PC-3 (cell line): ENCODE results near the gene WWC2. TPM values are rescaled to one million over a fixed set of nuclear protein-coding genes. Genes with fewer than 3 reads are reported as not detected.

Source experiments
- ATAC-seq: fragments of 200-7000 bp; cut with Tn5 transposase; 2 replicates; pipeline ENCODE4 v1.9.1; 2020; ENCODE audit warnings: mild to moderate bottlenecking, moderate library complexity
- BruUV-seq: library from RNA; stranded (reverse); fragments of 400-500 nt; replicated peaks from 2 replicates; lab custom pipeline; 2021; lab: Mats Ljungman, UMichigan
- CTCF ChIA-PET: fragments of 300-600 bp; sonication (Branson Sonifier 250); formaldehyde crosslinking; loops from one replicate; lab custom pipeline; 2022; ENCODE audit warnings: antibody characterized with exemption; lab: Charles Lee
- POLR2A ChIA-PET: fragments of 300-600 bp; sonication (Branson Sonifier 250); formaldehyde crosslinking; loops from one replicate; lab custom pipeline; 2022; ENCODE audit warnings: antibody characterized with exemption; ENCODE audit not compliant: unreplicated experiment; lab: Charles Lee
- DNase-seq: peaks from one replicate; pipeline ENCODE4 v3.0.0-alpha.2; 2015
- H2AFZ ChIP-seq: fragments of 300-600 bp; sonication (generic); 2 replicates; pipeline ENCODE4 v1.6.0; 2016; ENCODE audit warnings: antibody characterized with exemption, low read length
- H3F3A ChIP-seq: fragments of 300-600 bp; sonication (generic); one replicate; pipeline ENCODE4 v1.6.0; 2017; ENCODE audit warnings: antibody characterized with exemption, low read length, control low read depth, mild to moderate bottlenecking; ENCODE audit not compliant: unreplicated experiment
- H3K27ac ChIP-seq: fragments of 300-600 bp; sonication (generic); 2 replicates; pipeline ENCODE4 v1.5.1; 2016; ENCODE audit warnings: mild to moderate bottlenecking, low read length
- H3K27me3 ChIP-seq: fragments of 300-600 bp; sonication (generic); 2 replicates; pipeline ENCODE4 v1.6.1; 2016; ENCODE audit warnings: low read length, mixed read lengths
- H3K36me3 ChIP-seq: fragments of 300-600 bp; sonication (generic); 2 replicates; pipeline ENCODE4 v1.6.1; 2016; ENCODE audit warnings: low read depth, mixed run types, low read length, mixed read lengths
- H3K4me1 ChIP-seq: fragments of 300-600 bp; sonication (generic); 2 replicates; pipeline ENCODE4 v1.5.1; 2016; ENCODE audit warnings: low read length; ENCODE audit not compliant: insufficient read depth
- H3K4me2 ChIP-seq: fragments of 300-600 bp; sonication (generic); 2 replicates; pipeline ENCODE4 v1.6.0; 2016; ENCODE audit warnings: low read length
- H3K4me3 ChIP-seq: fragments of 300-600 bp; sonication (generic); 2 replicates; pipeline ENCODE4 v1.5.1; 2016; ENCODE audit warnings: mild to moderate bottlenecking, low read length, mixed read lengths
- H3K79me2 ChIP-seq: fragments of 300-600 bp; sonication (generic); 2 replicates; pipeline ENCODE4 v1.6.1; 2017; ENCODE audit warnings: low read length, mixed read lengths
- H3K9ac ChIP-seq: fragments of 300-600 bp; sonication (generic); 2 replicates; pipeline ENCODE4 v1.6.0; 2016; ENCODE audit warnings: mild to moderate bottlenecking, low read length
- H3K9me2 ChIP-seq: fragments of 300-600 bp; sonication (generic); replicated peaks from 2 replicates; pipeline ENCODE4 v1.6.1; 2016; ENCODE audit warnings: mixed run types, low read length, mixed read lengths
- H3K9me3 ChIP-seq: fragments of 300-600 bp; sonication (generic); 2 replicates; pipeline ENCODE4 v1.6.1; 2016; ENCODE audit warnings: low read length, mixed read lengths
- H4K20me1 ChIP-seq: fragments of 300-600 bp; sonication (generic); 2 replicates; pipeline ENCODE4 v1.6.1; 2016; ENCODE audit warnings: low read length, mixed read lengths
- EZH2 ChIP-seq: fragments of 300-600 bp; sonication (generic); IDR thresholded peaks from one replicate; pipeline ENCODE4 v1.6.1; 2017; ENCODE audit warnings: antibody characterized with exemption, mild to moderate bottlenecking, low read length; ENCODE audit not compliant: unreplicated experiment
- EZH2phosphoT487 ChIP-seq: fragments of 300-600 bp; sonication (generic); IDR thresholded peaks from 2 replicates; pipeline ENCODE4 v1.6.1; 2018; ENCODE audit warnings: mild to moderate bottlenecking, antibody characterized with exemption, low read length, borderline replicate concordance
- intact Hi-C: fragments of 100-400 bp; cut with micrococcal nuclease; formaldehyde crosslinking; loops from 2 replicates; pipeline ENCODE4 v1.9.0; 2023
- total RNA-seq: library from RNA; depleted of rRNA; stranded (reverse); fragments of >200 nt; gene quantifications from 2 replicates; pipeline ENCODE4 v1.2.3, GENCODE V29; 2014
- TF ChIP-seq, protein P1 (sequence below): fragments of 300-600 bp; sonication (generic); conservative IDR thresholded peaks from 2 replicates; pipeline ENCODE4 v1.5.1; 2017; ENCODE audit warnings: antibody characterized with exemption, low read depth, mild to moderate bottlenecking, low read length

WWC2 gene
- total RNA-seq, 1 experiment from 2014 or later = 15.8 TPM

DNA sequence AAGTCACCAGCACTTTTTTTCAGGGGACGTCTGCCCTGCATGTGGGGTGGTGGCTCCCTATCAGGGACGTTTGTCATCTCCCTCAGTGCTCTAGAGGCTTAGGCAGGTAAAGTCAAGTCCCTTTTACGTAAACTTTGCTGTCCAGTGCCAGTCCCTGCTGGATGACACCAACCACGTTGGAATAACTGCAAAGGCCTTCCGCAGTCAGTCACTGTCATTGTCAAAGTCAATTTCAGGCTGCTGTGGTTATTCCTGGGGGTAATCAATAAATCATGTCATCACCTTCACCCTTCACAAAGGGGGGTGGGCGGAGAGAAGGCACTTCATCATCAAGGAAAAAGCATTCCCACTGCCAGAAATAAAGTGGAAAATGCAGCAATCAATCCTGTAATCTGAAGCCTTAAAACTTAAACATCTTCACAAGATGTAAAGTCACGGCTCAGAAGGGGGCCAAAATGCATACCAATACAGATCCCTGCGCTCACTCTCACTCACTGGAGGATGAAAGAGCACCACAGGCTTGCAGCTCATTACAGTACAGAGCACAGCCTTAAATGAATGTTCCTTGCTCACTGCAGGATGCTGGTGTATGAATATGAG, 164.8 kb downstream of the WWC2 start:
- DNase-seq (no peak), ATAC-seq (no peak)
- no peaks in the 10 kb centered on the region for H3K79me2 ChIP-seq
- no peak overlapping the region for H3K9ac ChIP-seq
- H4K20me1 ChIP-seq = no peaks in the 10 kb centered on the region
- H3K4me3 ChIP-seq = no peak overlapping the region
- peaks cover 9% of the 10 kb centered on the region; the same call in 1 of the 2 replicates for H3K36me3 ChIP-seq
- POLR2A ChIA-PET = interaction anchor here (0.5 kb wide), 1 partner anchor 195 kb away, joined by 4 read pairs; no protein-coding TSS in a partner anchor
- no peaks in the 10 kb centered on the region for H3K9me2 ChIP-seq
- no peaks in the 10 kb centered on the region for H3K27me3 ChIP-seq
- intact Hi-C loops = loop anchor here (2.0 kb wide), 2 partner anchors 71 to 135 kb away; no protein-coding TSS in a partner anchor
- no peak overlapping the region for H2AFZ ChIP-seq
- H3F3A ChIP-seq = no peaks in the 10 kb centered on the region
- no peak overlapping the region for H3K27ac ChIP-seq
- H3K4me1 ChIP-seq = peaks cover 20% of the 10 kb centered on the region
- no TSS peak for BruUV-seq
- TF ChIP-seq, protein P1, sequence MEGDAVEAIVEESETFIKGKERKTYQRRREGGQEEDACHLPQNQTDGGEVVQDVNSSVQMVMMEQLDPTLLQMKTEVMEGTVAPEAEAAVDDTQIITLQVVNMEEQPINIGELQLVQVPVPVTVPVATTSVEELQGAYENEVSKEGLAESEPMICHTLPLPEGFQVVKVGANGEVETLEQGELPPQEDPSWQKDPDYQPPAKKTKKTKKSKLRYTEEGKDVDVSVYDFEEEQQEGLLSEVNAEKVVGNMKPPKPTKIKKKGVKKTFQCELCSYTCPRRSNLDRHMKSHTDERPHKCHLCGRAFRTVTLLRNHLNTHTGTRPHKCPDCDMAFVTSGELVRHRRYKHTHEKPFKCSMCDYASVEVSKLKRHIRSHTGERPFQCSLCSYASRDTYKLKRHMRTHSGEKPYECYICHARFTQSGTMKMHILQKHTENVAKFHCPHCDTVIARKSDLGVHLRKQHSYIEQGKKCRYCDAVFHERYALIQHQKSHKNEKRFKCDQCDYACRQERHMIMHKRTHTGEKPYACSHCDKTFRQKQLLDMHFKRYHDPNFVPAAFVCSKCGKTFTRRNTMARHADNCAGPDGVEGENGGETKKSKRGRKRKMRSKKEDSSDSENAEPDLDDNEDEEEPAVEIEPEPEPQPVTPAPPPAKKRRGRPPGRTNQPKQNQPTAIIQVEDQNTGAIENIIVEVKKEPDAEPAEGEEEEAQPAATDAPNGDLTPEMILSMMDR = no peak
- TF ChIP-seq EZH2phosphoT487 = no peak
- TF ChIP-seq EZH2 = no peak
- no peak overlapping the region for H3K4me2 ChIP-seq
- H3K9me3 ChIP-seq = no peaks in the 10 kb centered on the region
- CTCF ChIA-PET = no interaction called here

DNA sequence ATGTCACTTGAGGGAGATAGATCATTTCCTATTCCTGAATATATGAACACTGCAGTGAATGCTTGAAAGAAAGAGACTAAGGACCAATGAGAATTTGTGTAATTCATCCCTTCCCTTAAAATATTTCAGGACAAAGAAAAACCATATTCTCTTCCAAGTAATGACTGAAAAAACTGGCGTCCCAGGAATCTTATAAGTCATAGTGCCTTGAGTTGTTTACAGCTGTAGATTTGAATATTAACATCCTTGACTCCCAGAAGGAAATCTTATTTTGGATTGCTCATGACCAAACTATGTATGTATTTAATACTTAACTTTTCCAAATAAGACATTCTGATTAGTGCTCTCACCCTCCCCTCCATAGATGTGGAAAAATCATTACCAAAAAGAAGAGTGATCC, 165.6 kb downstream of the WWC2 start:
- no peak overlapping the region for H2AFZ ChIP-seq
- ChIA-PET POLR2A (no interaction called here), CTCF (interaction anchor here (0.6 kb wide), 1 partner anchor 353 kb away, joined by 15 read pairs; no protein-coding TSS in a partner anchor)
- H3K9me3 ChIP-seq = no peaks in the 10 kb centered on the region
- no peaks in the 10 kb centered on the region for H3F3A ChIP-seq
- ATAC-seq (no peak), DNase-seq (no peak)
- H3K9me2 ChIP-seq = no peaks in the 10 kb centered on the region
- H4K20me1 ChIP-seq = no peaks in the 10 kb centered on the region
- intact Hi-C loops = no loop called here
- TF ChIP-seq EZH2phosphoT487 (no peak), EZH2 (no peak)
- TF ChIP-seq, protein P1 = no peak
- BruUV-seq = no TSS peak
- H3K4me2 ChIP-seq = no peak overlapping the region
- no peak overlapping the region for H3K27ac ChIP-seq
- H3K27me3 ChIP-seq = no peaks in the 10 kb centered on the region
- peaks cover 20% of the 10 kb centered on the region for H3K4me1 ChIP-seq
- peaks cover 9% of the 10 kb centered on the region; the same call in 1 of the 2 replicates for H3K36me3 ChIP-seq
- no peak overlapping the region for H3K9ac ChIP-seq
- no peak overlapping the region for H3K4me3 ChIP-seq
- no peaks in the 10 kb centered on the region for H3K79me2 ChIP-seq

DNA sequence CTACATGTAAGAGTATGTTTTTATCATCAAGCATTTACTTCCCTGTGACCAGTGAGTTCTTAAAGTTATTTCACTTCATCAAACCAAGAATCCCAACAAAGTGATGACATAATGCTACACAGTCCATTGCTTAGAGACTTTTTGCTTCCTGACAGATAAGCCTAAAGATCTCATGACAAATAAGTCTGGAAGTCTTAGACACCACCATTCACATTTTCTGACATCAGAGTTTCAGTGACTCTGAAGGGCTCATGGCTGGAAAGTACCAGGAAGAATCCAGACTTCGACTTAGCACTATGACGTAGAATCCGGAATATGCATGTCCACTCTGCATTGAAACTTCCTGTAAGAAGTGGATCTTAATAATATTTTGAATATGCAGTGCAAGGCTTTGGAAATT, 167.3 kb downstream of the WWC2 start:
- ATAC-seq (no peak), DNase-seq (no peak)
- Histone ChIP-seq H3K79me2 (no peaks in the 10 kb centered on the region), H3F3A (no peaks in the 10 kb centered on the region), H3K27me3 (no peaks in the 10 kb centered on the region), H3K4me3 (no peak overlapping the region), H3K27ac (no peak overlapping the region), H3K36me3 (peaks cover 5% of the 10 kb centered on the region; the same call in 1 of the 2 replicates), H3K9me2 (no peaks in the 10 kb centered on the region), H3K4me2 (no peak overlapping the region), H3K9ac (no peak overlapping the region), H4K20me1 (no peaks in the 10 kb centered on the region), H2AFZ (no peak overlapping the region), H3K9me3 (no peaks in the 10 kb centered on the region), H3K4me1 (peaks cover 4% of the 10 kb centered on the region)
- CTCF ChIA-PET = no interaction called here
- no TSS peak for BruUV-seq
- TF ChIP-seq EZH2phosphoT487 (no peak), EZH2 (no peak)
- TF ChIP-seq, protein P1 = no peak
- intact Hi-C loops = no loop called here
- POLR2A ChIA-PET = no interaction called here
